ENCODE measurements around the gene CMSS1.

CMSS1 gene

DNA sequence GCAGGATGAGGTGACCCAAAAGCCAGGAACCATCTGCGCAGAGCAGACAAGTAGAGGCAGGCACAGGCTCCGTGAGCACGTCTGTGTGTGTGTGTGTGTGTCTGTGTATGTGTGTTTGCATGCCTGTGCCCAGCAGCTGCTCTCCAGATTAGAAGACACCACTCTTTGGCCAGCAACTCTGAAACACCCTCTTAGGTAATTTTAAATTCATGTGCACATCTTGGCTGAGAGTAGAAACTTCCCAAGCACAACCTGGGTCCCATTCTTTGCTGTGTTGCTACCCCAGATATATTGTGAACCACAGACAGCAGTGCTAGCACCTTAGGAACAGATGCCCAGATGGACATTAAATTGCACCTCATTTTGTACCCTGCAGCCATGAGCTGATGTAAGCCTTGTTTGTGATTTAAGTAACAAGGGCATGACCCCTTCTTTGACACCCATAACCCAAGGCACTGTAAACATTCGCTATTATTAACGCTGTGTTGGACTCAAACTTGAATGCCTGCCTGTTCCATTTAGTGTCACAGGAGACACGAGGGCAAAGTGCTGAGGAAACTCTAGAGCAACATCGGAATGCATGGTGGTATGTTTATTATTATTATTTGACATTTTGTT is 296.9 kb downstream of the CMSS1 start, which contains the start of gene FILIP1L:
FILIP1L (minus strand) TSS at position 89 of the 618 bp plus-strand sequence.
- DNase-seq (ENCODE audit: low read depth): no peak
- H3K4me3 ChIP-seq (ENCODE audit: low read length): no peak within 1 kb of the TSS
- TF ChIP-seq, protein P1, sequence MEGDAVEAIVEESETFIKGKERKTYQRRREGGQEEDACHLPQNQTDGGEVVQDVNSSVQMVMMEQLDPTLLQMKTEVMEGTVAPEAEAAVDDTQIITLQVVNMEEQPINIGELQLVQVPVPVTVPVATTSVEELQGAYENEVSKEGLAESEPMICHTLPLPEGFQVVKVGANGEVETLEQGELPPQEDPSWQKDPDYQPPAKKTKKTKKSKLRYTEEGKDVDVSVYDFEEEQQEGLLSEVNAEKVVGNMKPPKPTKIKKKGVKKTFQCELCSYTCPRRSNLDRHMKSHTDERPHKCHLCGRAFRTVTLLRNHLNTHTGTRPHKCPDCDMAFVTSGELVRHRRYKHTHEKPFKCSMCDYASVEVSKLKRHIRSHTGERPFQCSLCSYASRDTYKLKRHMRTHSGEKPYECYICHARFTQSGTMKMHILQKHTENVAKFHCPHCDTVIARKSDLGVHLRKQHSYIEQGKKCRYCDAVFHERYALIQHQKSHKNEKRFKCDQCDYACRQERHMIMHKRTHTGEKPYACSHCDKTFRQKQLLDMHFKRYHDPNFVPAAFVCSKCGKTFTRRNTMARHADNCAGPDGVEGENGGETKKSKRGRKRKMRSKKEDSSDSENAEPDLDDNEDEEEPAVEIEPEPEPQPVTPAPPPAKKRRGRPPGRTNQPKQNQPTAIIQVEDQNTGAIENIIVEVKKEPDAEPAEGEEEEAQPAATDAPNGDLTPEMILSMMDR (IDR thresholded peaks at IDR 0.05; ENCODE audit: insufficient read depth, low read depth, low read length, missing control alignments): no peak

DNA sequence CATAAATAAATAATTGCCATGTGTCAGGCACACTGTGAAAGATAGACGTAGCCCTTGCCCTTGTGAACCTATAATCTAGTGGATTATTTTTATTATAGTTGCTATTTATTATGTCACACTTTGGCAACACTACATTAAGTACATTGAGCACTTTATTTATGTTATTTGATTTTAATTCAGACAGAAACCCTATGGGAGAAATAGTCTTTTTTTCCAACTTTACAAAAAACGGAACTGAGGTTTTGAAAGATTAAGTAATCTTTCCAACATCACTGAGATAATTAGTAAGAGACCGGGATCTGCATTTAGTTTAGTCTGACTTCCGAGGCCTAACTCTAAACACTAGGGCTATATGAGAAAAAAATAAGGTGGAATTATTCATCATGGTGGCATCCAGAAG is 299.4 kb downstream of the CMSS1 start:
- no peak overlapping the region for H3K4me3 ChIP-seq (ENCODE audit: low read length)
- no peak for DNase-seq (ENCODE audit: low read depth)
- TF ChIP-seq, protein P1 (IDR thresholded peaks at IDR 0.05; ENCODE audit: insufficient read depth, low read depth, low read length, missing control alignments): no peak

DNA sequence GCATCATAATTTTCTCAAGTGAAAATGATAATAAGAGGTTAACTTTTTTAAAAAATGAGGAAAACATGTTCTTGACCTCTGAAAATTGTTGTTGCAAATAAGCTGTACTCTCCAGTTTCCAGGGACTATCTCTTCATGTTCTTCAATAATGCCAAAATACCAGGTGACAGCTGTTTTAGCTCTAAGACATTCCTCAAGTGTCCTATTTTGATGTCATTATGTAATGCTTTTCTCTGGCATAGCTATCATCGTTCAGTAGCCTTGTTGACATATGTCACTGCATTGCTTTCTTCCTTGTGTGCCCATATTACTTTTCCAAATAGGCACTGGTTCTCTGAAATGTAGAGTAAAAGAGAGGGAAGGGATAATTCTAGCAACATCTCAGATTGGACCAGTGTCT is 302.4 kb downstream of the CMSS1 start:
- TF ChIP-seq, protein P1 (IDR thresholded peaks at IDR 0.05; ENCODE audit: insufficient read depth, low read depth, low read length, missing control alignments): no peak
- no peak for DNase-seq (ENCODE audit: low read depth)
- H3K4me3 ChIP-seq (ENCODE audit: low read length): no peak overlapping the region

- DNase-seq (ENCODE audit: low read depth): no peak
- TF ChIP-seq, protein P1 (IDR thresholded peaks at IDR 0.05; ENCODE audit: insufficient read depth, low read depth, low read length, missing control alignments): no peak
- H3K4me3 ChIP-seq (ENCODE audit: low read length): no peak overlapping the region
Measured at GRCh38 chr3:100120693-100121092, 303.0 kb downstream of the CMSS1 start.

- TF ChIP-seq, protein P1 (IDR thresholded peaks at IDR 0.05; ENCODE audit: insufficient read depth, low read depth, low read length, missing control alignments): no peak
- no peak for DNase-seq (ENCODE audit: low read depth)
- H3K4me3 ChIP-seq (ENCODE audit: low read length): no peak overlapping the region
Measured at GRCh38 chr3:100122321-100122720, 304.7 kb downstream of the CMSS1 start.

DNA sequence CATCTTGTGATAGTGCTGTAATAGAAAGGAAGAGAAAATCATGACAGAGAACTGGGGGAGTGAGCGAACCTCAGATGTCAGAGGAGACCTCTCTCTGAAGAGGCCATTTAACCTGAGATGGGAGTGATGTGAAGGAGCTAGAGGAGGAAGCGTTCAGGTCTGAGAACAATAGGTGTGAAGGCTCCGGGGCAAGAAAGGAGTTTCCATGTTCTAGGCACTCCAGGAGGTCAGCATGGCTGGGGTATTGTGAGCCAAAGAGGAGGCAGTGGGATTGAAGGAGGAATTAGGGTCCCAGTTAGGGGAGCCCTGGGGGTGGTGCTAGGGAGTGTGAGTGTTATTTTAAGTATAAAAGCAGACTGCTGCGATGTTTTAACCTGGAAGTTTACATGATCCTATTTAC is 305.4 kb downstream of the CMSS1 start:
- no peak overlapping the region for H3K4me3 ChIP-seq (ENCODE audit: low read length)
- DNase-seq (ENCODE audit: low read depth): no peak
- TF ChIP-seq, protein P1 (IDR thresholded peaks at IDR 0.05; ENCODE audit: insufficient read depth, low read depth, low read length, missing control alignments): no peak

- no peak for DNase-seq (ENCODE audit: low read depth)
- H3K4me3 ChIP-seq (ENCODE audit: low read length): no peak overlapping the region
- TF ChIP-seq, protein P1 (IDR thresholded peaks at IDR 0.05; ENCODE audit: insufficient read depth, low read depth, low read length, missing control alignments): no peak
Measured at GRCh38 chr3:100124201-100124761, 306.6 kb downstream of the CMSS1 start.

Measured in epithelial cell of esophagus (primary cell).